22Rv1 (cell line): ENCODE data around the gene NUP188.

ENCODE experiments used
- ZFX ChIP-seq: fragments of 450-650 bp; IDR thresholded peaks from 2 replicates; pipeline ENCODE4 v1.6.1; 2017; ENCODE audit warnings: antibody characterized with exemption, borderline replicate concordance
- TF ChIP-seq, protein P1 (sequence below): fragments of 450-650 bp; IDR thresholded peaks from 2 replicates; pipeline ENCODE4 v1.5.1; 2017; ENCODE audit warnings: mild to moderate bottlenecking

DNA sequence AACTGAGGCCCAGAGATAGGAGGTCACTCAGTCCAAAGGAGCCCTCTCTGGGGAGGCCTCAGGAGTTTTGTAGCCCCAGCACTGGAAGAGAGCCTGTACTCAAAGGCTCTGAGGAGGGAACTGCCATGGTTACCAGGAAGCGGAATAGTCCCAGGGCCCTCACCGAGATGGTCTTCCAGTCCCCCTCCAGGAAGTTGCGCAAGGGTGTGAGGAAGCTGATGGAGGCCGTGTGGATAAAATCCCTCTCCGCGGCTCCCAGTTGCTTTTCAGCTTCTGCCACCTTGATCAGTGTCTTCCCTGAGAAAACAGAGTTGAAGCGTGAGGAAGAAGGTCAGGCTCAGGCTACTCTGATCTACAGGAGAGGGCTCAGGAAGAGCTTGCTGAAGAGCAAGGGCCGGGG is 67.1 kb downstream of the NUP188 start:
- TF ChIP-seq, protein P1, sequence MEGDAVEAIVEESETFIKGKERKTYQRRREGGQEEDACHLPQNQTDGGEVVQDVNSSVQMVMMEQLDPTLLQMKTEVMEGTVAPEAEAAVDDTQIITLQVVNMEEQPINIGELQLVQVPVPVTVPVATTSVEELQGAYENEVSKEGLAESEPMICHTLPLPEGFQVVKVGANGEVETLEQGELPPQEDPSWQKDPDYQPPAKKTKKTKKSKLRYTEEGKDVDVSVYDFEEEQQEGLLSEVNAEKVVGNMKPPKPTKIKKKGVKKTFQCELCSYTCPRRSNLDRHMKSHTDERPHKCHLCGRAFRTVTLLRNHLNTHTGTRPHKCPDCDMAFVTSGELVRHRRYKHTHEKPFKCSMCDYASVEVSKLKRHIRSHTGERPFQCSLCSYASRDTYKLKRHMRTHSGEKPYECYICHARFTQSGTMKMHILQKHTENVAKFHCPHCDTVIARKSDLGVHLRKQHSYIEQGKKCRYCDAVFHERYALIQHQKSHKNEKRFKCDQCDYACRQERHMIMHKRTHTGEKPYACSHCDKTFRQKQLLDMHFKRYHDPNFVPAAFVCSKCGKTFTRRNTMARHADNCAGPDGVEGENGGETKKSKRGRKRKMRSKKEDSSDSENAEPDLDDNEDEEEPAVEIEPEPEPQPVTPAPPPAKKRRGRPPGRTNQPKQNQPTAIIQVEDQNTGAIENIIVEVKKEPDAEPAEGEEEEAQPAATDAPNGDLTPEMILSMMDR: no peak
- no peak for TF ChIP-seq ZFX
